Gastrocnemius medialis (tissue), 4 donors: ENCODE data around the gene TNFSF18.

Experiments used
- CTCF ChIP-seq, 5 experiments: fragments of 450-650 bp in 3 of 5; fragments of 200-600 bp in 2 of 5; sonication (generic) in 2 of 5; IDR thresholded peaks in 4 of 5; conservative IDR thresholded peaks in 1 of 5; 1 replicate in 4 of 5; 2 replicates in 1 of 5; pipeline ENCODE4 v1.5.1; 2016 to 2019; ENCODE audit warnings: antibody characterized with exemption in 5 of 5, mild to moderate bottlenecking in 3 of 5, moderate library complexity in 3 of 5
- POLR2A ChIP-seq, 2 donors: fragments of 450-650 bp; IDR thresholded peaks; one replicate each; pipeline ENCODE4 v1.6.1; 2017; ENCODE audit warnings: antibody characterized with exemption in 2 of 2, mild to moderate bottlenecking in 2 of 2, moderate library complexity in 2 of 2

GRCh38 chr1:173015629-173016028 lies 35.1 kb downstream of the TNFSF18 start:
- TF ChIP-seq CTCF (IDR thresholded peaks at IDR 0.05 in 4 of 5, conservative IDR thresholded peaks at IDR 0.05 in 1 of 5) (no peak), POLR2A (IDR thresholded peaks at IDR 0.05) (no peak)
